Esophagus squamous epithelium (tissue), 5 donors: ENCODE measurements around the gene ACACA. TPM values are rescaled to one million over a fixed set of nuclear protein-coding genes. Genes with fewer than 3 reads are reported as not detected.

Source experiments
- DNase-seq: peaks from one replicate; lab custom pipeline; 2025; lab: John Stamatoyannopoulos, UW
- H3K27ac ChIP-seq, 4 donors: fragments of 200-600 bp; sonication (generic); one replicate each; pipeline ENCODE4 v1.5.1; 2016 to 2019; ENCODE audit warnings: mild to moderate bottlenecking in 1 of 4
- H3K27me3 ChIP-seq, 4 donors: fragments of 200-600 bp; sonication (generic); 1 replicate in 3 of 4; 2 replicates in 1 of 4; pipeline versions ENCODE4 v1.5.1 to v1.6.0; 2017 to 2021; ENCODE audit warnings: antibody characterized with exemption in 1 of 4
- H3K36me3 ChIP-seq, 3 donors: fragments of 200-600 bp; sonication (generic); one replicate each; pipeline ENCODE4 v1.5.1; 2016 to 2019
- H3K4me1 ChIP-seq, 3 donors: fragments of 200-600 bp; sonication (generic); one replicate each; pipeline ENCODE4 v1.5.1; 2017 to 2019
- H3K4me3 ChIP-seq, 4 donors: fragments of 200-600 bp; sonication (generic); 1 replicate in 3 of 4; 2 replicates in 1 of 4; pipeline ENCODE4 v1.5.1; 2016 to 2019; ENCODE audit warnings: mild to moderate bottlenecking in 2 of 4, moderate library complexity in 1 of 4
- H3K9me3 ChIP-seq, 3 donors: fragments of 200-600 bp; sonication (generic); one replicate each; pipeline ENCODE4 v1.5.1; 2016 to 2019
- CTCF ChIP-seq, 6 experiments: fragments of 450-650 bp in 4 of 6; fragments of 200-600 bp in 2 of 6; sonication (generic) in 2 of 6; IDR thresholded peaks; one replicate each; pipeline ENCODE4 v1.5.1; 2016 to 2019; ENCODE audit warnings: antibody characterized with exemption in 6 of 6, mild to moderate bottlenecking in 4 of 6, moderate library complexity in 4 of 6
- POLR2A ChIP-seq, 4 donors: fragments of 450-650 bp; IDR thresholded peaks; one replicate each; pipeline ENCODE4 v1.6.1; 2017; ENCODE audit warnings: antibody characterized with exemption in 4 of 4, mild to moderate bottlenecking in 4 of 4, moderate library complexity in 3 of 4
- WGBS, 2 donors: methylation state at CpG; one replicate each; pipeline ENCODE4 v1.1.5; 2018; 5-methylcytosine and 5-hydroxymethylcytosine counted together
- intact Hi-C: fragments of 100-400 bp; cut with DNase I; formaldehyde crosslinking; loops from one replicate; pipeline ENCODE4 v1.15.0; 2022
- total RNA-seq, 4 donors: library from RNA; depleted of rRNA; stranded (reverse); fragments of >200 nt; gene quantifications; one replicate each; pipeline ENCODE4 v1.1.0, GENCODE V29; 2016
- donor health status: DM: yes; HTN: yes; CAD: no.

The ACACA gene
- total RNA-seq, 4 donors from 2014 or later, result 34.5 to 81.0 (median 55.8) TPM

GRCh38 chr17:37131669-37132611 is 274.7 kb downstream of the ACACA start:
- no peak for DNase-seq
- Histone ChIP-seq H3K4me1 (no peaks in the 10 kb centered on the region), H3K9me3 (no peaks in the 10 kb centered on the region), H3K27me3 (no peaks in the 10 kb centered on the region), H3K36me3 (peaks cover 0 to 96% (median 3%) of the 10 kb centered on the region in 3 donors), H3K4me3 (no peak overlapping the region), H3K27ac (no peak overlapping the region)
- intact Hi-C loops, result no loop called here
- WGBS, 2 donors, result 90 to 94% methylated on average over 15 to 16 of the region's 16 CpGs
- no peak for TF ChIP-seq POLR2A (IDR thresholded peaks at IDR 0.05)
- no peak for TF ChIP-seq CTCF (IDR thresholded peaks at IDR 0.05)

GRCh38 chr17:37130984-37131446 is 275.6 kb downstream of the ACACA start:
- no peaks in the 10 kb centered on the region for H3K4me1 ChIP-seq
- TF ChIP-seq CTCF (IDR thresholded peaks at IDR 0.05) (no peak), POLR2A (IDR thresholded peaks at IDR 0.05) (no peak)
- DNase-seq, result no peak
- 82 to 89% methylated on average over 3 of the region's 3 CpGs for WGBS, 2 donors
- H3K9me3 ChIP-seq, result no peaks in the 10 kb centered on the region
- H3K36me3 ChIP-seq, result peaks cover 0 to 97% (median 3%) of the 10 kb centered on the region in 3 donors
- intact Hi-C loops, result no loop called here
- no peaks in the 10 kb centered on the region for H3K27me3 ChIP-seq
- no peak overlapping the region for H3K27ac ChIP-seq
- H3K4me3 ChIP-seq, result no peak overlapping the region

DNA sequence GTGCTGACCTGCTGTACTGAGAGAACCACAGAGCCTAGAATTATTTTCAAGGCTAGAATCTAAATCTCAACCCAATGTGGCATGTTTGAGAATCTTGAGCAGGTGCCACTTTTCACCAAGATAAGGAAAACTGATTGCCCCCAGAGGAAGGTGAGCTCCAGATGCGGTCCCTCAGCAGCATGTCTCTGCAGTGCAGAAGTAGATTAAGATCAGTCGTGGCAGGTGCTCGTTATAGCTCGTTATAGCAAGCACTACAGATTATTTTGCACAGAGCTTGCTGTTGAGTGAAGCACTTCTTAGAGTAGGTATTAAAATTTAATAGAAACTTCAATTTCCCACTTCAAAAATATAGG is 281.8 kb downstream of the ACACA start:
- TF ChIP-seq CTCF (IDR thresholded peaks at IDR 0.05) (no peak), POLR2A (IDR thresholded peaks at IDR 0.05) (no peak)
- intact Hi-C loops, result no loop called here
- H3K27ac ChIP-seq, result no peak overlapping the region
- 85 to 87% methylated on average over 4 of the region's 4 CpGs for WGBS, 2 donors
- H3K27me3 ChIP-seq, result no peaks in the 10 kb centered on the region
- DNase-seq, result no peak
- H3K4me1 ChIP-seq, result no peaks in the 10 kb centered on the region
- H3K9me3 ChIP-seq, result no peaks in the 10 kb centered on the region
- H3K4me3 ChIP-seq, result no peak overlapping the region
- H3K36me3 ChIP-seq, result peaks cover 7 to 98% (median 14%) of the 10 kb centered on the region in 3 donors

DNA sequence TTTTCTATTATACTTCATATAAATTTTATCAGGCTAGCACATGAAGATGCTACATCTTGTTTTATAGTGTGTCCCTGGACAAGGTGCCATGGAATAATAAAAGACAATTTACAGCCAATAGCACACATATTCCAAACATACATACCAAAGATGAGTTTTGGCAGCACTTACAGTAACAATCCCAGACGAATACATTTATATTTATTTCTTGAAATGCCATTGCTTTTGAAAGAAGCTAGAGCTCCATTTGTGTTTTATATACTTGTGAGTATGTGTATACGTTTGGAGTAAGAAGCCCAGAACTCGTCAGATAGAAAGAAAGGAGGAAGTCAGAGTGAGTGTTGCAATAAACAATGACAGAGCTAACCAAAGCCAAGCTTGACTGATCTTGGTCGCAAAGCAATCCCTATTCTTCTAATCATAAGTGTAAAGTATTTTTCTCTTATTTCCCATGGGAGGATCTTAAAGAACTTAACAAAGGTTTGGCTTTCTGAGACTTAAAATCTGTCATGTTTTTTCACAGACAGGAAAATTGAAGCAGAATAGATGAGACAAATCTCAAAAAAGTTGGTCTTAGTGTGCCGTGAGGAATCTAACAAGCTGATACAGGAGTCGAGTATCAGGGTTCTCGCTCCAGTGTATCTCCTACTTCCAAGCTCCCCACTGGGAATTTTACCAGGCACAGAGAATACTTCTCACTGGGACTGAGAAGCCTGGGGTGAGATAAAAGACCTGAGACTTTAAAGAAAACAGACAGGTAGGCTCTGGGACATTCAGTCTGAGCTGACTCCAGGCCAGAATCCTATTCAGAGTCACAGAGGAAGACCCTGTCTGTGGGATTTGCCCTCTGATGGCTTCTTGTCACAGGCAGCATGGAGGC is 282.5 kb downstream of the ACACA start:
- no peaks in the 10 kb centered on the region for H3K27me3 ChIP-seq
- peaks cover 7 to 98% (median 12%) of the 10 kb centered on the region in 3 donors for H3K36me3 ChIP-seq
- TF ChIP-seq POLR2A (IDR thresholded peaks at IDR 0.05) (no peak), CTCF (IDR thresholded peaks at IDR 0.05) (no peak)
- 67 to 77% methylated on average over 7 of the region's 7 CpGs for WGBS, 2 donors
- H3K9me3 ChIP-seq, result no peaks in the 10 kb centered on the region
- intact Hi-C loops, result no loop called here
- no peak overlapping the region for H3K4me3 ChIP-seq
- H3K4me1 ChIP-seq, result no peaks in the 10 kb centered on the region
- no peak for DNase-seq
- H3K27ac ChIP-seq, result no peak overlapping the region
